VCaP (cell line): ENCODE measurements around the gene RTL3.
"Not testable (repeated sequence)": the region's sequence is repeated elsewhere in the genome, so short reads cannot be mapped to it uniquely, and the experiment has no call there.

ENCODE experiments used
- H3K27ac ChIP-seq: fragments of 450-650 bp; 2 replicates; pipeline ENCODE4 v1.5.1; 2017
- TF ChIP-seq, protein P1 (sequence below): fragments of 450-650 bp; conservative IDR thresholded peaks from 2 replicates; pipeline ENCODE4 v1.5.1; 2017; ENCODE audit warnings: mild to moderate bottlenecking, moderate library complexity

RTL3 gene

GRCh38 chrX:78650906-78651437 lies 8.2 kb downstream of the RTL3 start:
- TF ChIP-seq, protein P1, sequence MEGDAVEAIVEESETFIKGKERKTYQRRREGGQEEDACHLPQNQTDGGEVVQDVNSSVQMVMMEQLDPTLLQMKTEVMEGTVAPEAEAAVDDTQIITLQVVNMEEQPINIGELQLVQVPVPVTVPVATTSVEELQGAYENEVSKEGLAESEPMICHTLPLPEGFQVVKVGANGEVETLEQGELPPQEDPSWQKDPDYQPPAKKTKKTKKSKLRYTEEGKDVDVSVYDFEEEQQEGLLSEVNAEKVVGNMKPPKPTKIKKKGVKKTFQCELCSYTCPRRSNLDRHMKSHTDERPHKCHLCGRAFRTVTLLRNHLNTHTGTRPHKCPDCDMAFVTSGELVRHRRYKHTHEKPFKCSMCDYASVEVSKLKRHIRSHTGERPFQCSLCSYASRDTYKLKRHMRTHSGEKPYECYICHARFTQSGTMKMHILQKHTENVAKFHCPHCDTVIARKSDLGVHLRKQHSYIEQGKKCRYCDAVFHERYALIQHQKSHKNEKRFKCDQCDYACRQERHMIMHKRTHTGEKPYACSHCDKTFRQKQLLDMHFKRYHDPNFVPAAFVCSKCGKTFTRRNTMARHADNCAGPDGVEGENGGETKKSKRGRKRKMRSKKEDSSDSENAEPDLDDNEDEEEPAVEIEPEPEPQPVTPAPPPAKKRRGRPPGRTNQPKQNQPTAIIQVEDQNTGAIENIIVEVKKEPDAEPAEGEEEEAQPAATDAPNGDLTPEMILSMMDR = no peak
- H3K27ac ChIP-seq = no peak overlapping the region

- TF ChIP-seq, protein P1 = no peak
- no peak overlapping the region for H3K27ac ChIP-seq
Observed at GRCh38 chrX:78643874-78644273, 15.3 kb downstream of the RTL3 start.

- no peak overlapping the region for H3K27ac ChIP-seq
- TF ChIP-seq, protein P1 = no peak
Observed at GRCh38 chrX:78643096-78643495, 16.0 kb downstream of the RTL3 start.

- H3K27ac ChIP-seq = not testable (repeated sequence)
Observed at GRCh38 chrX:78636096-78636495, 23.0 kb downstream of the RTL3 start.

GRCh38 chrX:78624962-78625909 lies 33.9 kb downstream of the RTL3 start:
- no peak overlapping the region for H3K27ac ChIP-seq
- TF ChIP-seq, protein P1 = no peak

GRCh38 chrX:78624426-78624825 lies 34.7 kb downstream of the RTL3 start:
- H3K27ac ChIP-seq = no peak overlapping the region
- TF ChIP-seq, protein P1 = no peak

- TF ChIP-seq, protein P1 = no peak
- no peak overlapping the region for H3K27ac ChIP-seq
Observed at GRCh38 chrX:78622831-78623230, 36.3 kb downstream of the RTL3 start.

DNA sequence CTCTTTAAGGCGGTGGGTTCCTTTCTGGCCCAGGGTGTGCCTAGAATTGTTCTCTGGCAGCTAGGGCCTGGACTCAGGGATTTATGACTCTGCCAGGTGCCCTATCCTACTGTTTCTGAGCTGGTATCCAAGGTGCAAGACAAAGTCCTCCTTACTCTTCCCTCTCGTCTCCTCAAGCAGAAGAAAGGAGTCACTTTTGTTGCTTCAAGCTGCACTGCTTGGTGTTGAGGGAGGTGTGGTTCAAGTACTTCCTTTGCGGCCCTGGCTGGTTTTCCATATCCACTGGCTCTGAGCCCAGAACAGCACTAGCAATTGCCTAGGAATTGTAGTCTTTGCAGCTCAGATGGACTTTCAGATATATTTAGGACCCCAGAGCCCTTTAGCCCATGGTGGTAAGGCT lies 39.3 kb downstream of the RTL3 start:
- TF ChIP-seq, protein P1 = no peak
- H3K27ac ChIP-seq = no peak overlapping the region
